Fibroblast of lung (primary cell): ENCODE results near the gene SPIRE1.

Source experiments
- EZH2 ChIP-seq: IDR thresholded peaks from 2 replicates; pipeline ENCODE4 v1.5.1; 2012; ENCODE audit warnings: low read length, control low read depth, mild to moderate bottlenecking; ENCODE audit errors: missing control alignments
- TF ChIP-seq, protein P1 (sequence below), 2 donors: IDR thresholded peaks in 1 of 2; conservative IDR thresholded peaks in 1 of 2; 1 replicate in 1 of 2; 2 replicates in 1 of 2; pipeline ENCODE4 v1.5.1; 2011 to 2012; ENCODE audit warnings: low read length in 2 of 2, control low read depth in 1 of 2, inconsistent platforms in 1 of 2, low read depth in 1 of 2, mild to moderate bottlenecking in 1 of 2

DNA sequence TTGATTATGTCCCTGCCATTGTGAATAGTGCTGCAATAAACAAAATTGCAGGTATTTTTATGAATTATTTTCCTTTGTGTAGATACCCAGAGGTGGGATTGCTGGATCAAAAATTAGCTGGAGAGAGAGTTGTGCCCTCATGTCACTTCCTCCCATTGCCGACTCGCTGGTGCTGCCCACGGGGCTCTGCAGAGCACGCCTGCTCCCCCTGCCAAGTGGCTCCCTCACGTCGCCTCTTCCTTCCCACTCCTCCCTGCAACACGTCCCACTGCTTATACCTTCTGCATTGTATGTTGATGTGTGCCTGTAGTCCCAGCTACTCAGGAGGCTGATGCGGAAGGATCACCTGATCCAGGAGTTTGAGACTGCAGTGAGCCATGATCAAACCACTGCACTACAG lies 222.0 kb downstream of the SPIRE1 start:
- TF ChIP-seq, protein P1, sequence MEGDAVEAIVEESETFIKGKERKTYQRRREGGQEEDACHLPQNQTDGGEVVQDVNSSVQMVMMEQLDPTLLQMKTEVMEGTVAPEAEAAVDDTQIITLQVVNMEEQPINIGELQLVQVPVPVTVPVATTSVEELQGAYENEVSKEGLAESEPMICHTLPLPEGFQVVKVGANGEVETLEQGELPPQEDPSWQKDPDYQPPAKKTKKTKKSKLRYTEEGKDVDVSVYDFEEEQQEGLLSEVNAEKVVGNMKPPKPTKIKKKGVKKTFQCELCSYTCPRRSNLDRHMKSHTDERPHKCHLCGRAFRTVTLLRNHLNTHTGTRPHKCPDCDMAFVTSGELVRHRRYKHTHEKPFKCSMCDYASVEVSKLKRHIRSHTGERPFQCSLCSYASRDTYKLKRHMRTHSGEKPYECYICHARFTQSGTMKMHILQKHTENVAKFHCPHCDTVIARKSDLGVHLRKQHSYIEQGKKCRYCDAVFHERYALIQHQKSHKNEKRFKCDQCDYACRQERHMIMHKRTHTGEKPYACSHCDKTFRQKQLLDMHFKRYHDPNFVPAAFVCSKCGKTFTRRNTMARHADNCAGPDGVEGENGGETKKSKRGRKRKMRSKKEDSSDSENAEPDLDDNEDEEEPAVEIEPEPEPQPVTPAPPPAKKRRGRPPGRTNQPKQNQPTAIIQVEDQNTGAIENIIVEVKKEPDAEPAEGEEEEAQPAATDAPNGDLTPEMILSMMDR (conservative IDR thresholded peaks at IDR 0.05 in 1 of 2, IDR thresholded peaks at IDR 0.05 in 1 of 2; ENCODE audit: low read depth in 1 of 2, low read length in 2 of 2), result no peak
- no peak for TF ChIP-seq EZH2
